ENCODE measurements around the gene FZR1.

DNA sequence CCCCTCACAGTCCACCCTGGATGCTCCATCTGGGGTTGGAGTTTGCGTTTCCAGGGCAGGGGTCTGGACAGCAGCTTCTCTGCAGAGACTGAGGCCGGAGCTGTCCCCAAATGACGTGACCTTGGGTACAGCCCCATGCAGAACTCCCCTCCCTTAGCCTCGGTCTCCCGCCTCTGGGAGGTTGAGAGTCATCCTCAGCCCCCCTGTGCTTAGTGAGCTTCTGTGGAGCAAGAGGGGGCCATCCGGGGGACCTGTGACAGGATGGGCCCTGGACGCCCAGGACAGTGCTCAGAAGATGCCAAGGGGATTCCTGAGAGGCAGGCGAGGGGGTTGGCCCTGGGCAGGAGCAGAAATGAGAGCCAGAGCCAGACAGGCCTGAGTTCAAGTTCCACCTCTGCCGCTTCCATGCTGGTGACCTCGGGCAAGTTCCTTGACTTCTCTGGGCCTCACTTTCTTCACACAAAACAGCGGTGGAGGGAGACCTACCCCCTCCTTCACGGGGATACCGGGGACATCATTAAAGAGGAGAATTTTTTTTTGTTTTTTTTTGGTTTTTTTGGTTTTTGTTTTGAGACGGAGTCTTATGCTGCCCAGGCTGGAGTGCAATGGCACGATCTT, 46.0 kb upstream of the FZR1 start:
- no peak for TF ChIP-seq SP2 (CRISPR knock-in tag; IDR thresholded peaks at IDR 0.05)
- TF ChIP-seq, protein P1, sequence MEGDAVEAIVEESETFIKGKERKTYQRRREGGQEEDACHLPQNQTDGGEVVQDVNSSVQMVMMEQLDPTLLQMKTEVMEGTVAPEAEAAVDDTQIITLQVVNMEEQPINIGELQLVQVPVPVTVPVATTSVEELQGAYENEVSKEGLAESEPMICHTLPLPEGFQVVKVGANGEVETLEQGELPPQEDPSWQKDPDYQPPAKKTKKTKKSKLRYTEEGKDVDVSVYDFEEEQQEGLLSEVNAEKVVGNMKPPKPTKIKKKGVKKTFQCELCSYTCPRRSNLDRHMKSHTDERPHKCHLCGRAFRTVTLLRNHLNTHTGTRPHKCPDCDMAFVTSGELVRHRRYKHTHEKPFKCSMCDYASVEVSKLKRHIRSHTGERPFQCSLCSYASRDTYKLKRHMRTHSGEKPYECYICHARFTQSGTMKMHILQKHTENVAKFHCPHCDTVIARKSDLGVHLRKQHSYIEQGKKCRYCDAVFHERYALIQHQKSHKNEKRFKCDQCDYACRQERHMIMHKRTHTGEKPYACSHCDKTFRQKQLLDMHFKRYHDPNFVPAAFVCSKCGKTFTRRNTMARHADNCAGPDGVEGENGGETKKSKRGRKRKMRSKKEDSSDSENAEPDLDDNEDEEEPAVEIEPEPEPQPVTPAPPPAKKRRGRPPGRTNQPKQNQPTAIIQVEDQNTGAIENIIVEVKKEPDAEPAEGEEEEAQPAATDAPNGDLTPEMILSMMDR (CRISPR knock-in tag; IDR thresholded peaks at IDR 0.05) = no peak
- TF ChIP-seq, protein P2, sequence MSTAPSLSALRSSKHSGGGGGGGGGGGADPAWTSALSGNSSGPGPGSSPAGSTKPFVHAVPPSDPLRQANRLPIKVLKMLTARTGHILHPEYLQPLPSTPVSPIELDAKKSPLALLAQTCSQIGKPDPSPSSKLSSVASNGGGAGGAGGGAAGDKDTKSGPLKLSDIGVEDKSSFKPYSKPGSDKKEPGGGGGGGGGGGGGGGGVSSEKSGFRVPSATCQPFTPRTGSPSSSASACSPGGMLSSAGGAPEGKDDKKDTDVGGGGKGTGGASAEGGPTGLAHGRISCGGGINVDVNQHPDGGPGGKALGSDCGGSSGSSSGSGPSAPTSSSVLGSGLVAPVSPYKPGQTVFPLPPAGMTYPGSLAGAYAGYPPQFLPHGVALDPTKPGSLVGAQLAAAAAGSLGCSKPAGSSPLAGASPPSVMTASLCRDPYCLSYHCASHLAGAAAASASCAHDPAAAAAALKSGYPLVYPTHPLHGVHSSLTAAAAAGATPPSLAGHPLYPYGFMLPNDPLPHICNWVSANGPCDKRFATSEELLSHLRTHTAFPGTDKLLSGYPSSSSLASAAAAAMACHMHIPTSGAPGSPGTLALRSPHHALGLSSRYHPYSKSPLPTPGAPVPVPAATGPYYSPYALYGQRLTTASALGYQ (CRISPR knock-in tag; IDR thresholded peaks at IDR 0.05) = no peak
- no peak for TF ChIP-seq RFX5 (IDR thresholded peaks at IDR 0.05; ENCODE audit: low read depth, low read length)
- no peak for TF ChIP-seq KDM5A (IDR thresholded peaks at IDR 0.05; ENCODE audit: borderline replicate concordance, low read length)
- no peak for TF ChIP-seq TAF1 (CRISPR knock-in tag; IDR thresholded peaks at IDR 0.05)

All from HepG2 (cell line).